Choroid plexus epithelial cell (primary cell): ENCODE results near the gene ZSWIM4.

ENCODE experiments used
- DNase-seq: peaks from one replicate; pipeline ENCODE4 v3.0.0-alpha.2; 2010; ENCODE audit warnings: low read depth
- H3K4me3 ChIP-seq: 2 replicates; pipeline ENCODE4 v1.5.1; 2011; ENCODE audit warnings: low read depth, mild to moderate bottlenecking, control low read depth, low read length, moderate library complexity
- CTCF ChIP-seq: conservative IDR thresholded peaks from 2 replicates; pipeline ENCODE4 v1.5.1; 2011; ENCODE audit warnings: low read depth, mild to moderate bottlenecking, control low read depth, inconsistent platforms, low read length, moderate library complexity

The ZSWIM4 gene

GRCh38 chr19:13799669-13800068 lies 4.4 kb downstream of the ZSWIM4 start:
- no peak overlapping the region for H3K4me3 ChIP-seq
- TF ChIP-seq CTCF = no peak
- DNase-seq = no peak

GRCh38 chr19:13803038-13803437 lies 7.8 kb downstream of the ZSWIM4 start:
- no peak for TF ChIP-seq CTCF
- H3K4me3 ChIP-seq = no peak overlapping the region
- DNase-seq = no peak

GRCh38 chr19:13804830-13805683 lies 9.8 kb downstream of the ZSWIM4 start:
- DNase-seq = no peak

GRCh38 chr19:13806728-13807127 lies 11.5 kb downstream of the ZSWIM4 start:
- H3K4me3 ChIP-seq = no peak overlapping the region
- TF ChIP-seq CTCF = no peak

More at GRCh38 chr19:13804830-13805683, 9.8 kb downstream of the ZSWIM4 start:
- no peak overlapping the region for H3K4me3 ChIP-seq
- peak; percentile 31 for TF ChIP-seq CTCF

GRCh38 chr19:13807421-13808021 lies 12.3 kb downstream of the ZSWIM4 start:
- no peak for TF ChIP-seq CTCF
- H3K4me3 ChIP-seq = no peak overlapping the region
- DNase-seq = no peak

More at GRCh38 chr19:13806728-13807127, 11.5 kb downstream of the ZSWIM4 start:
- no peak for DNase-seq

GRCh38 chr19:13808856-13809255 lies 13.6 kb downstream of the ZSWIM4 start:
- no peak for DNase-seq
- TF ChIP-seq CTCF = no peak

More at GRCh38 chr19:13808856-13809255, 13.6 kb downstream of the ZSWIM4 start:
- H3K4me3 ChIP-seq = no peak overlapping the region
